CD4-positive, alpha-beta T cell treated with Interferon alpha-2 for 1 hour (primary cell): ENCODE measurements around the gene TENM4.

Source experiments
- DNase-seq, 2 donors: peaks; one replicate each; pipeline ENCODE4 v3.0.0-alpha.2; 2020 to 2022

Gene TENM4

DNA sequence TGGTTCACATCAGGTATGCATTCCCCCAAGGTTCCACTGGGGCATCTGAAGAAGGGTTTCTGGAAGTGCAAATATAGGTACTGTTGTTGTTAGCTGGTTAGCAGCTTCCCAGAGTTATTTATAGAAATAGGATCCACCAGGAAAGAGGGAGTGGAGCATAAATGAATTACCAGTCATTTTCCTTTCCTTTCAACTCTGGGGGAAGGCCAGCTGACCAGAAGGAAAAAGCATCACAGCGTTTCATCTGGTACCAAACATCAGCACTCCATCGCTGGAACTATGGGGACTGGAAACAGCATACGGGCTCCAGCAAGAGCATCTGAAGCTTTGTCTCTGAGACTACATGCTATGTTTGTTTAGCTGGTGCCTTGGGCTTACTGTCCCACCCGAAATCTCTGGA is 487.9 kb downstream of the TENM4 start:
- DNase-seq, result no peak

DNA sequence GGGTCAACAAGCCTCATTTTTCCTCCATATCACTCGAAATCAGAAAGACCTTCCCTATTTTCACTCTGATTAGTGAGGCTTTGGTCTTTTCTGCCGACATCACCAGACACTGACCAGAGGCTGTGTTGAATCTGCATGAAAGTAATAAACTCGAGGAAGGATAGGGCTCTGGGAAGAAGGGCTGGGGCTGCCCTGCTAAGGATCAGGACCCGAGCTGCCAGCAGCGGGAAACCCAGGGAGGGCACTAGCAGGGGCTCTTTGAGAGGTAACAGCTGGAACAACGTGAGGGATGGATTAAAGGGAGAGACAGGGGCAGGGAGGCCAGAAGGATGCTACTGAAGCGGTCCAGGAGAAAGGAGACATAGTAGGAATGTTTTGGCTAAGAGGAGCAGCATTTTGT is 488.7 kb downstream of the TENM4 start:
- no peak for DNase-seq

DNA sequence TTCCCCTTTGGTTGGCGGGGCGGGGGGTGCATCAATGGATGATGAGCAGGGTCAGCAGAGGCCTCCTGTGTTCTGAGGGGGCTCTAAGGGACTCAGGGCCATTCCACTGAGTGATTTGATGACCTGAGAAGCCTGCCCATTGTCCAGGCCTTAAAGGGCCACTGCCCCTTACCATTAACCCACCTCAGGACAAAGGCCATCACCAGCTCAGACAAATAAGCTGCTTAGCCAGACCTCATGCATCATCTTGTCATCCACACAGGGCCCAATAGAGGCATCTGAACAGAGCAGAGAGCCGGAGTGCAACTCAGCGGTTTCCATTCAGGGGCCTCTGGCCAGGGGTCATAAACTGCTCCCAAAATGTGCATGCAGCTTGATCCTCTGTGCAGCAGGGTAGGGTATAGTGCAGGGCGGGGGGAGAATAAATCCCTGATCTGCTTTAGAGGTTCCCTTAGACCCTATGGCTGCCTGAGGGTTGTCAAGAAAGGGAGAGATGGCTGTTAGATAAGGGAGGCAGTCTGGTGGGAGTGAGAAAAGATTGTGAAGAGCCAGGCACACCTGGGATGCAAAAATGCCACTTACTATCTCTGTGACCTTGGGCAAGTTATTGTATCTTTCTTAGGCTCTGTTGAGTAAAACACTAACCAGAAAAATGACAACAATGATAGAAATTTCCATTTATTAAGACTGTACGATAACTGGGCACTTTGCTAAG is 490.7 kb downstream of the TENM4 start:
- DNase-seq, result no peak

DNA sequence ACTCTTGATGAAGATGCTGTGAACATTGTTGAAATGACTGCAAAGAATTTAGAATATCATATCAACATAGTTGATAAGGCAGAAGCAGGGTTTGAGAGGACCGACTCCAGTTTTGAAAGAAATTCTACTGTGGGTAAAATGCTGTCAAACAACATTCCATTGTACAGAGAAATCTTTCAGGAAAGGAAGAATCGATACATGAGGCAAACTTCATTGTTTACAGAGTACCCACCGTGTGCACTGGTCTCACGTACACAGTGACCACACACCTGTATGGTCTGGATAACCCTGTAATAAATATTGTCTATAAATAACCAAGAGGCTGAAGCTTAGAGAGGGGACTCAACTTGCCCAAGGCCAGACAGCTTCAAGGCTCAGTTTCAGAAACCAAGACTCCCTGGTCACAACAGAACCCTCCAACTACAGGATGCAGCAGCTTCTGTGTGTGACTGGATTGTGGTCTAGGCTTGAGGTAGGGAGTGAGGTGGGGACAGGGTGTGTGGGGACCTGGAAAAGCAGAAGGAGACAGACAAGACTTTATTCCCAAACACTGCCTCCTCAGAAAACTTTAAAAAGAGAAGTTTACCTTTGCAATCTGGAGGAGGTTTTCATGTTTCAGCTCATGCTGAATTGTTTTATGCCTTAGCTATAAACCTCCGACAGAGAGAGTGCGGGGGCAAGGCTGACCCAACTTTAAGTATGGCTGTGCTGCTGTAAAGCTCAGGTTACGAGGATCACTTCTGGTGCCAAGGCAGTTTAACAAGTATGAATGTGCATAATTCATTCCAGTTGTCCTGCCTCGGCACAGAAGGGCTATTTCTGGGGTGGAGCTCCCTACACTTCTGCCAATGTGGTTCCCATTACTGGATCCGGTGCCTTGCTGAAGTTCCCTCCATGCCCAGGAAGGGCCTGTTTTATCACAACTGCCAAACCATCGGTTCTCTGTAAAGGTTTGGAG is 493.6 kb downstream of the TENM4 start:
- no peak for DNase-seq

DNA sequence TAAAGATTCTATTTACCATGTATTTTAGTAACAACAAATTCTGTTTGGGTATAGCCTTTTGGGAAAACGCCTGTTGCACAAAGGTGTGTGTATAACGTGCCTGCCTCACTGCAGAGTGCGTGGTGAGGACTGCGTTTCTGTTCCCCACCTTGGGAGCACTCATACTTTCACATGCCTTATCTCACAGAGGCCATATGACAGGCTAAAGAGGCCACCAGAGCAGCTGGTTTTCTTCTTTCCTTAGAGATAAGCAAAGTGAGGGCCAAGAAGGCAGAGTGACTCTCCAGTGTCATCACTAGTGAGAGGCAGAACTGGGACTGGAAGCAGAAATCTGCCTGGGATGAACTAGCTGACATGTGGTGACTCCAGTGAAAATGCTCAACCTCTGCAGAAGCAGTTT is 497.0 kb downstream of the TENM4 start:
- DNase-seq, result no peak

DNA sequence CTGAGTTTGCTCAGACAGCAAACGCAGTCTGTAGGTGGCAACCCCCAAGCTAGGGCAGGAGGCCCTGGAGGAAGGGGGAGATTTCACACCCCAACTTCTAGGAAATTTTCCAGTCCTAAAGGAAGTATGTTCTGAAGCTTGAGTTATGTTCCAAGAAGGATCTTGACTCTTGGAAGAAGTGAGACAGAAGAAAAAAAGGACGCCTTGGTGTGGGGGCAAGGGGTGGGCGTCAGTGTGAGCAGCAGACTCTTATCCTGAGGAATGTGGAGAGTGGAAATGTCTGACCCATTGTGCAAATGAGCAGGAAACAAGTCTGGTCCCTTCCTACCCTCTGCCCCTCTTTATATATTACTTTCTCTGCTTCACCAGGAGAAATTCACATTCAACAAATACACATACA is 497.7 kb downstream of the TENM4 start:
- no peak for DNase-seq

DNA sequence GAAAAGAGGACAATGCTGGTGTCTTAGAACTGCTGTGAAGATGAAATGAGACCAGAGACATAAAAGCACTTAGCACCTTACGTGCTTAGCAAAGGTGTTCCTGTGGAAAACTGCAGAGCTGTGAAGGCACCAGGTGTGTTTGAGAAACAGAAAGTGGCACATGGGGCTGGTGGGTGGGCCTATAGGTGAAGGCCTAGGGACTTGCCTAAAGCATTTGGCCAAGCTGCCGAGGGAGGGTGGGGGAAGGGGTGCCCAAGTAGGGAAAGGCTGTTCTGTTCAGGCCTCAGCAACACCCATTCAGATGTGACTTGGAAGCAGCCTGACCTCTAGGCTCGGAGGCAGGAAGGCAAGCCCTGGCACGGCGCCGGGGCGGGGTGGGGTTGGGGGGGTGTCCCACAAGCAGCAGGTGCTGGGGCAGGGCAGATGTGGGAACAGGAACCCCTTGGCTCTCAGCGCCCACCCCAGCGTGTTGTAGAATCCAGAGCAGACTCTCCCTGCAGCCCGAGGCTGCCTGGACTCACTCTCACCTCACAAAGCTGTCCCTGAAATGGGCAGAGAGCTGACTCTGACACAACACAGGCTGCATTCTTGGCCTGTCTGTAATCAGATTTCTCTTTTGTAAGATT is 499.5 kb downstream of the TENM4 start:
- DNase-seq, result no peak

DNA sequence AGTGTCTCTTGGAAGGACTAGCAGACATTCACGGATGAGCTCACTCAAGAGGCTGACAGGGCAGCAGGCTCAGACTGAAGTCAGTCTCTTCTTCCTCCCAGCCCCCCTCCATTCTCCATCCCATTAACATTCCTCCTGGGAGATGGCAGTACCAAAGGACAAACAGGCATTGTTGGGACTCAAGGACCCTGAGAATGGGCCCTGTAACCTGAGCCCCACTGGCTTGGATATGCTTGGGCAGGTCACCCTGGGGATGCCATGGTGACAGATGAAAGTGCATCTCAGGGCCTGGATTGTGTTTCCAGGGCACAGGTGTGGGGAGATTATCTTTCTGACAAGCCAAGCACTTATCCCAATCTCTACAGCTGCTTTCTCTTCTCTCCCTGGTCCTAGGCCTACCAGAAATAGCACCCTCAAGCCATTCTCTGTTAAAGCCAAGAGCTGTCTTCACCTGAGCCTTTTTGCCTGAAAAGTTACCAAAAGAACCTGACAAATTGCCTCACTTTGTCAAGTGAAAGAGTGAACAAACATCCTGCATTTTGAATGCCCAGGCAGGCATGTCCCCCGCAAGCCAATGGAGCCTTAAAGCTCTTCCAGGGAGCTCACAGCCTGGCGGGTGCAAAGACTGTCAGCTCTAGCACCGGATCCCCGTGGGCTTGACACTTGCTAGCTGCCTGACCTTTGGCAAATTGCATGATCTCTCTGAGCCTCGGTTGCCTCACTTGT is 500.2 kb downstream of the TENM4 start:
- DNase-seq, result no peak

DNA sequence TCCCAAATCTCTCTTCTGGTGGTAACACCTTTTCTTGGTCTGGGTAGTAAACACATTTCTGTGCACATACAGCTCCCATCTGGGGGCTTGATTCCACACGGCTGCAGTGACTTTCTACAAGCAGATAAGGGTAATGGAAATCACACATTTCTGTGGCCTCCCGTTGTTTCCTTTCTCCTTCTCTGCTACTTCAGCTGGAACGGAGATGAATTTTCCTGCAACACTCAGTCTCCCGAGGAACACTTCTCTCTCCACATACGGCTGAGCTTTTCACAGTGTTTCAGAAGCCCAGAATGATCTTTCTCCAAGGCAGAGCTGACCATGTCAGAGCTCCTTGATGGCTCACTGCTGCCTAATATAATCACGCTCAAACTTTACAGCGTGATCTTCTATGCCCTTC is 501.9 kb downstream of the TENM4 start:
- DNase-seq, result no peak

DNA sequence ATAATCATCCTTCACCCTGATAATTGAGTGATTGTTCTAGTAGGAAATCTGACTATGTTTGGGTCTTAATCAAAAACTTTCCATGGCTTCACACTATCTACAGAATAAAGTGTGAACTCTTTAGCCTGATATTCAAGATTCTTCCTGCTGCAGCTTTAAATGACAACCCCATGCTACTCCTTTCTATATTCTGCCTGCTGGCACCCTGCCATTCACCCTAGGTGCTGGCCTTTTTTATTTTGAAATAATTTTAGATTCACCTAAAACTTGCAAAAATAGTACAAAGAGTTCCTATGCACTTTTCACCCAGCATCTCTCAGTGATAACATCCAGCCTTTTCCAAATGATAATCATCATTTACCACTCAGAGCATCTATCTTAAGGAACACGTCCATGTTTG is 502.8 kb downstream of the TENM4 start:
- no peak for DNase-seq

DNA sequence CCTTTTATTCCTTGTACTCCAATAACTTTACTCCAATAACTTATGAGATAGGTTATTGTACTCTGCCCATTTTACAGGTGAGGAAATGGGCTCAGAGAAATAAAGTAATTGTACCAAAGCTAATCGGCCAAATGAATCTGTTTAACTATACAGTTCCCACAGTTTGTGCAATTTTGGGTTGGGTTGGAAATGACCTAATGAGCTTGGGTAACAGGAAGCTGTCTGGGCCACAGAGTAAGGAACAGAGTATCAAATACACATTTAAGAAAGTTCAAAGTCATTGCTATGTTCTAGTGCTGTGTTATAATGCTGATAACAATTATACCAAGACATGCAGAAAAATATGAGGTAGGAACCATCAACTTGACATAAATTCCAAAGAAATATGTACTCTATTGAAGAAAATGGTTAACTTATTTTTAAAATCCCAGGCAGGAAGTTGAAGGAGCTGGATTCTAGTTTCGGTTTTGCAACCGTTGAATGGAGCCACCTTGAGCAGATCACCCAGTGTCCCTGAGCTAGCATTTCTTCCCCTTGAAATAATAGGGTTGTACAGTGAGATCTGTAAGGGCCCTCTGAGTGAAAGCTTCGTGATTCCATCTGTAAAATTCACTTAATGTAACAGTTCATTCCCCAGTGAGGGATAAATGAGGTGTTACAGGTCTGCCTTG is 505.3 kb downstream of the TENM4 start:
- no peak for DNase-seq

DNA sequence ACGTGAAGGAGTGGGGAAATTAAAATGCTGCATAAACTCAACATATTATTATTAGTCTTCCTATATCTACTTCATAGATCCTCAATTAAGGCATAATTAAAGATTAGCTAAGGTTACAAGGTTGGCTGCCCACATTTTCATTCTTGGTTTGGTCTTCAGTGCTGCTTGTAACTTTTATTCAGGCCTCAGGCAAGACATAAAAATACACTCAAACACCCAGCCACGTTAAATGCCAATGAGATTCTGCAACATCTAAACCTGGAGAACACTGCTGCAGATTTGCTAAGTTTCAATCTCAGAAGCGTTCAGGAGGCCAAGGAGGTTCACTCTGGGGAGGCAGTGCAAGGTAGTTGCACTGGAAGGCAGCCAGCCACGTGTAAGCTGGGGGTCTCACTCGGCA is 507.5 kb downstream of the TENM4 start:
- DNase-seq, result no peak

DNA sequence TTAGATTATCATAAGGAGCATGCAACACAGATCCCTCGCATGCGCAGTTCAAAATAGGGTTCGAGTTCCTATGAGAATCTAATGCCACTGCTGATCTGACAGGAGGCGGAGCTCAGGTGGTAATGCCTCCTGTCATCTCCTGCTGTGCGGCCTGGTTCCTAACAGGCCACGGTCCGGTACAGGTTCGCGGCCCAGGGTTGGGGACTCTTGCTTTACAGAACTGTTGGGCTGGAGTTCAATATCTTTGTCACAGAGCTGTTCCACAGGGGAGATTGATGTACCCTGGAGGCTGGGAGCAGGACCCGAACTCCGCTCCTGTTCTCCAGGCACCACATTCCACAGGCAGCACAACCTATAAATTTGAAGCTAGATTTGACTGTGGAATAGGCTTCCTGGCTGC is 508.1 kb downstream of the TENM4 start:
- DNase-seq, result no peak

DNA sequence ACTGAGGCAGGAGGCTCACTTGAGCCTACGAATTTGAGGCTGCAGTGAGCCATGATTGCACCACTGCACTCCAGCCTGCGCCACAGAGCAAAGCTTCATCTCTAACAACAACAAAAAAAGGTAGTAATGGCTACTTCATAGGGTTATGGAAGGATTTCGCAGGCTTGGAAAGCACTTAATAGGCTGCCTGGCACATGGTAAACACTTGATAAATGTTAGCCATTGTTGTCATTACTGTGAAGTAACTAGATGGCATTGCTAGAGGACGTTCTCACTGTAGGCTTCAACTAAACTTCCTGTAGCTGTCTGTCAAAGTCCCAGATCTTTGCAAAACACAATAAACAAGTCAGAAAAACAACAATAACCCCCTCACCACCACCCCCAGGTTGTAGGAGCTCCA is 508.9 kb downstream of the TENM4 start:
- no peak for DNase-seq

DNA sequence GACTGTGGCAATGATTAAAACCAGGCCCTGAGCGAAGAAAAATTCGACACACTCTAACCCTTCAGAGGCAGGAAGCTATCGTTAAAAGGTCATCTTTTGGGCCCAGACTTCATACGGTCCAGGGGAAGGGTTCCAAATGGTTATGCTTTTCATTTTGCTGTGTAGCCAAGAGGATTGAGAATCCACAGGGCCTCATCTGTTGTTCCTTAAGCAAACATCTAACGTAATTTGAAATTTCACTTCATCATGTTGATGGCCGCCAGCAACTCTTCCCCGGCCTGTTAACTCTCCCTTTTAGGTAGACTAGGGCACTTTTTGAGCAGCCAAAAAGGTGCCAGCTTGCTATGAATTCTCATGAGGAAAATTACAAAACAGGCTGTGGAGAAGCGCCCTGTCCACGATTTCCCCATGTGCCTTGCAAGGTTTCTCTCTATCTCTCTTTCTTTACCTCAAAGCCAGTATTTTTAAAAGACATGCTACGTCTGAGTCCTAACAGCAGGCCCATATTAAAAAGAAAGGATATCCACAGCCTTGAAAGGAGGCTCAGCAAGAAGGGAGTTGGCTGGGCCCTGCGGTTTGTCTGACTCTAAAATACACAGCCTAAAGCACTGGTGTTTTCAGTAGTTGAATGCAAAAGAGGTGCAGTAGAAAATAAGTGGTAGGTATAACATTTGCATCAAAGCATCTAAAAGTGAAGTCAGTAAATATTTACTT is 509.9 kb downstream of the TENM4 start:
- DNase-seq, result no peak

DNA sequence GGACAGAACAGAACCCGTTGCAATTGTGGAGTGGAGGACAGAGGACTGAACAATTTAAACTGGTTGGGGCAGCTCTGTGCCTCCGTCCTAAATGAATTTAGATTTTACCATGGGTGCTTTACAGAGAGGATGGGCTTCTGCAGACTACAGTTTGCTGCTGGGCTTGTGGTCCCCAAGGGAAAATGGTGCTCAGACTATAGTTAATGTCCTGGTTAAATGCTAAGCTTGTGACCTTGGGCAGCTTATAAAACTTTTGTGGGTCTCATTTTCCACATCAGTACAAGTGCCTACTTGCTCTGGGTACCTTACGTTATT is 511.0 kb downstream of the TENM4 start:
- no peak for DNase-seq

DNA sequence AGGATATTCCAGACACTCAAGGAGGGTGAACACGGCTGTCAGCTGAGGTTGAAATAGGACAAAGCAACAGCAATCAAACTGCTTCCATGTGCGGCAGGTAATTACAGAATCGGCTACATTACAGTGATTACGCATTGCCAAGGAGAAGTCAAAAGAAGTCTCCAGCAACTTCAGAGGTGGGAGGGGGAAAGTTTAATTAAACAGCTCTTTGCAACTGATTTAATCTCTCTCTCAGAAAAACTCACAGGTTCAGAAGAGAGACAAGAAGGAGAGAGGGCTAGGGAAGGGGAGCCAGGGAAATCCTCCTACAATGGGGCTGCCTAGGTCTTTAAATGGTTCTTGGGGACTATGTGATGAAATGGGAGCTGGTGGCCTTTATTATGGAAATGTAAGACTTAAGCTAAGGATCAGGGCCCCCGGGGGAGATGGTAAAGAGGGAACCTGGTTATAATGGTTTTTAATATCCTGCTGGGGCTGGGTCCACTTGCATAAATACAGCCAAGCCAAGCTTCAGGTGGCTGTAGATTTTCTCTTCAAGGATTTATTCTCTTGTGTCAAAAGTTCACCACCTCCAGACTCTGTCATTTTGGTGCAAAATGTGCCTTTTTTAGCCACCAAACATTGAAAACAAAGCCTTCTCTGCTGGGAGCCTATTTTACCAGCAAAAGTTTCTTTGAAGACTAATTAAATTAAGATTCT is 511.5 kb downstream of the TENM4 start:
- DNase-seq, result no peak

DNA sequence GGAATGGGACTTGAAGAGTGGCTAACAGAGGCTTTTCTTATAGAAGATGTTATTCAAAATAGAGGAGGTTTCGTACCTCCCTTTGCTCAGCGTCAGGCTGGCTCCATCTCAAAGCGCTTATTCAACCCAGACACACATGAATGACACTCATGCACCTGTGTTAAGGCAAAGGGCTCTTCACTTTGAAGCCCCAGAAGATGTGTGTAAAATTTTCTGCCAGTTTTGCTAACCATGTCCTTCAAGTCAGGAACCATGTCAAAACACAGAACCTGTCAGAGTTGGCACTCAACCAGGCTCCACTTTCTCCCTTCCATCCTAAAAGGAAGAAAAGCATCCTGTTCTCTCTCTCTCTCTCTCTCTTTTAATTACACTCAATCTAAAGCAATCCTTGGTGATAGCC is 513.3 kb downstream of the TENM4 start:
- DNase-seq, result no peak

DNA sequence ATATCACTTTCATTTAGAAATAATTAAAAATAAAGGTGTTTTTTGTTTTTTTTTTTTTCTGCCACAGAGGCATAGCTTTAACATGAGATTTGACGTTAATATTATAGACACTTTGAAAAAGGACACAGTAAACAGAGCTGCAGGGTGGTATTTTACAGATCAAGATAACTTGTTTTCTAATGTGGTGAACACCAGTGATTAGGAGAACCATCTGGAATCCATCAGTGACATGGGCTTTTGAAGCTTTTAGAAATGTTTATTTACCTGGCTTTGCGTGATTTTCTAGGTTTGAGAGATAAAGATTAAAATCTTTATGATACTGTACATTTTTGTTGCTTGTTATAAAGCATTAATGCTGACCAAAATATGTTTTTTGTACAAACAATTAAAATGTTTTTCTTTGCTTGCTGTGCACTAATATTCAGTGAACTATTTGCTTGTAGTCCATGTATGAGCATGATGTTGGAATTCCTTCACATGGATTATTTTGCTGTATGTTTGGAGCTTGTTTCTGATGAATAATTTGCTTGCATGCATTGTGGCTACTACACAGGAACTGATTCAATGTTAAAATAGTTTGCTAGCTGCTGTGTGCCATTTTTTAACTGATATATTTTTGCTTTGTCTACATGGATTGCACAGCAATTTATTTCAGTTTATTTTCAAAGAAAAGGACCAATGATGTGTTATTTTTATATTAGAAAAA is 514.0 kb downstream of the TENM4 start:
- no peak for DNase-seq

DNA sequence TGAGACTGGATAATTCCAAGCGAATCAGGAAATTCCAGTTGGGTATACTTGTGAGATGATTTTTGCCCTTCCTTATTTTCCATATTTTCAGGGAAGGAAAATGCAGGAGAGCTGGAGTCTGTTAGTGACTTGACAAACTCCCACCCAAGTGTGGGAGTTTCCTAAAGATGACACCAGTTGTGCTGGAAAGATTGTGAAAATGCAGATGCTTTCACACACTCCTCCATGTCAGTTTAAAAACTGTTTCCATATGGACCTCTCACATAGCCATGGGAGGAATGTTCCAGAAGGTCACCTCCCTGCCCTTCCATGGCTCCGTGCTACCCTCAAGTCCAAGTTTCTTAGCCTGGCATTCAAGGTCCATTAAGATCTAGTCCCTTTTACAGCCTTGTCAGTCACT is 515.4 kb downstream of the TENM4 start:
- no peak for DNase-seq
